HepG2 (cell line): ENCODE results near the gene DUS1L. TPM values are rescaled to one million over a fixed set of nuclear protein-coding genes. Genes with fewer than 3 reads are reported as not detected.

Experiments
- ATAC-seq: fragments of 200-7000 bp; cut with Tn5 transposase; 3 replicates; pipeline ENCODE4 v1.9.1; 2020; ENCODE audit warnings: mild to moderate bottlenecking, moderate library complexity
- BruUV-seq: library from RNA; stranded (reverse); fragments of 400-500 nt; replicated peaks from 2 replicates; lab custom pipeline; 2021; lab: Mats Ljungman, UMichigan
- CTCF ChIA-PET: fragments of 300-600 bp; formaldehyde crosslinking; extraction: SDS; loops from one replicate; lab custom pipeline; 2021; ENCODE audit warnings: low total read pairs, inconsistent platforms, low intra/inter-chr PET ratio; lab: Yijun Ruan, JAX
- POLR2A ChIA-PET: fragments of 350-600 bp; sonication (Branson Sonifier 250); formaldehyde crosslinking; loops from one replicate; lab custom pipeline; 2020; ENCODE audit warnings: antibody characterized with exemption, inconsistent platforms; lab: Yijun Ruan, JAX
- DNase-seq: peaks from one replicate; pipeline ENCODE4 v3.0.0-alpha.2; 2015; ENCODE audit warnings: low spot score
- FAIRE-seq: peaks from 3 replicates; lab custom pipeline; 2011; peaks lifted over from hg19 to GRCh38; lab: Jason Lieb, UNC
- H2AFZ ChIP-seq: one replicate; pipeline ENCODE4 v1.6.1; 2011; ENCODE audit warnings: low read length, inconsistent platforms
- H3K27ac ChIP-seq: fragments of 300-600 bp; 3 replicates; pipeline ENCODE4 v1.8.0; 2011; ENCODE audit warnings: mixed run types, mild to moderate bottlenecking, mixed read lengths, low read length, inconsistent platforms; ENCODE audit not compliant: insufficient read depth; ENCODE audit errors: extremely low read length
- H3K27me3 ChIP-seq, 2 experiments: fragments of 200-600 bp in 1 of 2; 2 replicates in 1 of 2; 3 replicates in 1 of 2; pipeline versions ENCODE4 v1.6.0 to v1.8.0; 2011; ENCODE audit warnings: low read length in 2 of 2, mild to moderate bottlenecking in 2 of 2, moderate library complexity in 2 of 2, inconsistent platforms in 1 of 2; ENCODE audit not compliant: insufficient read depth in 2 of 2, control insufficient read depth in 1 of 2
- H3K36me3 ChIP-seq, 2 experiments: fragments of 200-600 bp in 1 of 2; replicated peaks in 1 of 2; 2 replicates in 1 of 2; 3 replicates in 1 of 2; pipeline versions ENCODE4 v1.5.1 to v1.8.0; 2011; ENCODE audit warnings: low read length in 2 of 2, inconsistent platforms in 1 of 2; ENCODE audit not compliant: insufficient read depth in 2 of 2, control insufficient read depth in 1 of 2
- H3K4me1 ChIP-seq: 2 replicates; pipeline ENCODE4 v1.5.1; 2012; ENCODE audit warnings: low read length, inconsistent platforms; ENCODE audit not compliant: insufficient read depth
- H3K4me2 ChIP-seq: 2 replicates; pipeline ENCODE4 v1.6.0; 2011; ENCODE audit warnings: low read depth, low read length, inconsistent platforms
- H3K4me3 ChIP-seq, 3 experiments: fragments of 200-600 bp in 1 of 3; sonication (generic), shearing (Covaris generic) in 1 of 3; replicated peaks in 1 of 3; 2 replicates each; pipeline ENCODE4 v1.5.1; 2011 to 2016; ENCODE audit warnings: low read length in 3 of 3, inconsistent platforms in 2 of 3, low read depth in 2 of 3, mild to moderate bottlenecking in 2 of 3, control low read depth in 1 of 3, mixed read lengths in 1 of 3; ENCODE audit not compliant: insufficient read depth in 1 of 3
- H3K79me2 ChIP-seq: one replicate; pipeline ENCODE4 v1.6.1; 2011; ENCODE audit warnings: low read length, inconsistent platforms; ENCODE audit not compliant: insufficient read depth
- H3K9ac ChIP-seq: 2 replicates; pipeline ENCODE4 v1.6.0; 2011; ENCODE audit warnings: mild to moderate bottlenecking, low read depth, low read length, inconsistent platforms; ENCODE audit not compliant: insufficient read depth
- H3K9me3 ChIP-seq: 2 replicates; pipeline ENCODE4 v1.5.1; 2012; ENCODE audit warnings: mild to moderate bottlenecking, low read length
- H4K20me1 ChIP-seq: 2 replicates; pipeline ENCODE4 v1.6.0; 2011; ENCODE audit warnings: inconsistent platforms, mild to moderate bottlenecking, low read length, moderate library complexity; ENCODE audit not compliant: insufficient read depth
- AGO2 ChIP-seq: fragments of 200-400 bp; formaldehyde crosslinking; optimal IDR thresholded peaks from 2 replicates; pipeline ENCODE3; 2017; ENCODE audit warnings: mild to moderate bottlenecking, low read depth, low read length, moderate library complexity
- FOXA3 ChIP-seq: IDR thresholded peaks from 2 replicates; pipeline ENCODE4 v1.6.1; 2016; ENCODE audit warnings: missing genetic modification reagents, missing compliant biosample characterization
- KDM4B ChIP-seq: sonication (generic); formaldehyde crosslinking; IDR thresholded peaks from 2 replicates; pipeline ENCODE4 v1.4.0; 2020; ENCODE audit warnings: missing genetic modification reagents
- MAFF ChIP-seq: IDR thresholded peaks from 2 replicates; pipeline ENCODE4 v1.6.1; 2011; ENCODE audit warnings: low read depth, low read length, improper control_type of control experiment
- MIXL1 ChIP-seq: IDR thresholded peaks from 2 replicates; pipeline ENCODE4 v1.6.1; 2016
- POLR2AphosphoS5 ChIP-seq: IDR thresholded peaks from 2 replicates; pipeline ENCODE4 v1.6.1; 2012; ENCODE audit warnings: low read depth, low read length
- PRMT3 ChIP-seq: sonication (generic); formaldehyde crosslinking; IDR thresholded peaks from 2 replicates; pipeline ENCODE4 v1.8.1; 2022; ENCODE audit warnings: low read depth, mild to moderate bottlenecking, moderate library complexity, missing genetic modification reagents, borderline replicate concordance
- RBFOX2 ChIP-seq: fragments of 200-400 bp; formaldehyde crosslinking; IDR thresholded peaks from 2 replicates; pipeline ENCODE4 v1.6.1; 2017; ENCODE audit warnings: low read depth, mild to moderate bottlenecking, low read length
- RBM22 ChIP-seq: fragments of 200-400 bp; formaldehyde crosslinking; optimal IDR thresholded peaks from 2 replicates; pipeline ENCODE3; 2017; ENCODE audit warnings: mild to moderate bottlenecking, low read length, moderate library complexity
- SP1 ChIP-seq, 2 experiments: fragments of 450-650 bp in 1 of 2; sonication (generic) in 1 of 2; formaldehyde crosslinking in 1 of 2; IDR thresholded peaks; 2 replicates each; pipeline versions ENCODE4 v1.4.0 to v1.6.1; 2016 to 2020; ENCODE audit warnings: missing genetic modification reagents in 1 of 2
- ZNF513 ChIP-seq: sonication (generic); formaldehyde crosslinking; conservative IDR thresholded peaks from 2 replicates; pipeline ENCODE4 v1.5.0; 2020; ENCODE audit warnings: missing genetic modification reagents
- ZSCAN25 ChIP-seq: sonication (generic); formaldehyde crosslinking; IDR thresholded peaks from 2 replicates; pipeline ENCODE4 v1.8.0; 2022; ENCODE audit warnings: mild to moderate bottlenecking, missing genetic modification reagents
- WGBS: methylation state at CpG from one replicate; pipeline ENCODE4 v1.1.6; 2017; ENCODE audit warnings: low lambda C conversion rate; 5-methylcytosine and 5-hydroxymethylcytosine counted together
- in situ Hi-C: cut with HindIII; loops from 2 replicates; pipeline ENCODE4 v1.10.0; 2017; ENCODE audit warnings: low pct_unique_long_range_greater_than_20kb; ENCODE audit not compliant: extremely low pct_ligation_motif_present
- intact Hi-C: fragments of 100-400 bp; cut with micrococcal nuclease; formaldehyde crosslinking; loops from one replicate; pipeline ENCODE4 v1.10.0; 2022; ENCODE audit not compliant: unreplicated experiment
- polyA plus RNA-seq, 8 experiments: library from polyadenylated mRNA; depleted of rRNA in 3 of 8; stranded (reverse) in 7 of 8; unstranded in 1 of 8; fragments of >200 nt; fragmentation: Illumina TruSeq in 4 of 8; extraction: Trizol in 4 of 8; gene quantifications; 2 replicates each; pipeline versions ENCODE4 v1.2.1 to v1.2.3, GENCODE V29; 2011 to 2016; ENCODE audit warnings: low read depth in 4 of 8, missing spikeins in 1 of 8, mixed read lengths in 1 of 8; ENCODE audit not compliant: insufficient read depth in 1 of 8
- total RNA-seq, 5 experiments: library from RNA; depleted of rRNA; stranded (reverse); fragments of >200 nt; fragmentation: Illumina TruSeq; extraction: Trizol; gene quantifications; 2 replicates each; pipeline ENCODE4 v1.2.3, GENCODE V29; 2016; ENCODE audit warnings: low read depth in 1 of 5
- TF ChIP-seq, protein P1 (sequence below): sonication (generic); formaldehyde crosslinking; IDR thresholded peaks from 2 replicates; pipeline ENCODE4 v1.5.1; 2020; ENCODE audit warnings: mild to moderate bottlenecking, missing genetic modification reagents, moderate library complexity

DUS1L gene
- total and polyA plus RNA-seq, 2 of the 13 experiments (the other 11 are each of a cell fraction or from before 2014, with no cell fraction given): 81.0 to 109 TPM

DNA sequence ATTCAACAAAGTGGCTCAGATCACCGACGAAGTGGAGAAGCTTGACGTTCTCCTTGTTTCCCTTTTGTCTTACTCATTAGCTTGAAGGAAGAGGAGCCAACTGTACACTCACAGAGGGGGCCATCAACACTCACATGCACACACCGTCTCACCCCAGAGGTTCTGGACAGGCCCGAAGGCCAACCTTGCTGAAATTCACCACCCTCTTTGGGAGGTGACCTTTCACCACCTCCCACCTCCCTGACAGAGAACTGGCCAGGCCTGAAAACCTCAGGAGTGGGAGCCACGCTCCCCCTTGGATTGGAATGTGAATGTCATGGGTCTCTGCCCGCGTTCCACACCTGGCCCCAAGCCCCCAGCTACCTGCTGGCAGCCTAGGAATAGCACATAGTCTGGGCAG is 30.1 kb downstream of the DUS1L start:
- Histone ChIP-seq H3K9me3 (no peaks in the 10 kb centered on the region), H3K4me3 (peak overlapping the region in 2 of 3 experiments; percentile 93 to 98; a peak in 2 of 6 replicates), H3K79me2 (peaks cover 13% of the 10 kb centered on the region), H3K9ac (peak overlapping the region; percentile 91; the same call in 1 of the 2 replicates), H3K27ac (no peak overlapping the region), H3K4me1 (peaks cover 48% of the 10 kb centered on the region), H3K4me2 (peak overlapping the region; percentile 95; the same call in 1 of the 2 replicates), H3K36me3 (peaks cover 7 to 12% of the 10 kb centered on the region in 2 experiments), H4K20me1 (peaks cover 20% of the 10 kb centered on the region), H3K27me3 (no peaks in the 10 kb centered on the region), H2AFZ (no peak overlapping the region)
- BruUV-seq: no TSS peak
- in situ Hi-C loops (loop anchor here (5.0 kb wide), 1 partner anchor 122 kb away; no protein-coding TSS in a partner anchor), intact Hi-C loops (loop anchor here (5.0 kb wide), 1 partner anchor 117 kb away; no protein-coding TSS in a partner anchor)
- ChIA-PET CTCF (no interaction called here), POLR2A (interaction anchor here (1.1 to 6.2 kb wide), 3 partner anchors 13 to 76 kb away, joined by 3 to 112 read pairs (median 3); partner anchors contain the start of genes CENPX, FASN and LRRC45)
- ATAC-seq: no peak
- TF ChIP-seq SP1 (IDR thresholded peaks at IDR 0.05) (no peak), SP1 (CRISPR knock-in tag; IDR thresholded peaks at IDR 0.05) (0 out of 2 replicates have a peak, but pooled peaks have one; percentile 3), MAFF (no peak)
- 84% methylated on average over 8 of the region's 8 CpGs for WGBS
- DNase-seq: no peak
- no peak for FAIRE-seq

DNA sequence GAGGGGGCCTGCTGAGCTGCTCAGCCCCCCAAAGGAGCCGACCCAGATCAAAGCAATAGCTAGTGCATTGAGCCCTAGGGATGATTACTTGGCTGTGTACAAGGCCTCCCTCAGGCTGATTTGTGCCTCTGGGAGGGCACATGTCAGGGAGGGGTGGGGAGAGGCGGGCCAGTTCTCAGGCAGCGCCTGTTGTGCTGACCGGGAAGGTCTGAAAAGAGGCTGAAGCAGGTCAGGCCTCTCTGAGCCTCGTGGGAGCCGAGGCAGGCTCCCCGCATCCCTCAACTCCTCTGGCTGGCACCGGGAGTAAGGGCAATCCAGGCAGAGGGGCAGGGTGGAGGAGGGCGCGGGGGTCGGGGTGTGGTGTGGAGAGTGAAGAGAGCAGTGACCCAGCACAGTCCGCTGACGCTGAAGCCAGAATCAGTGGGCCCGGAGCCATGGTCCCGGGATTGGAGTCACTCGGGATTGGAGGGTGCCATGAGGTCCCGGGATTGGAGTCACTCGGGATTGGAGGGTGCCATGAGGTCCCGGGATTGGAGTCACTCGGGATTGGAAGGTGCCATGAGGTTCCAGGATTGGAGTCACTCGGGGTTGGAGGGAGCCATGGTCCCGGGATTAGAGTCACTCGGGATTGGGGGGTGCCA is 31.1 kb downstream of the DUS1L start:
- Histone ChIP-seq H3K36me3 (peaks cover 10 to 12% of the 10 kb centered on the region in 2 experiments), H3K27ac (no peak overlapping the region), H3K27me3 (no peaks in the 10 kb centered on the region), H2AFZ (no peak overlapping the region), H3K4me1 (peaks cover 38% of the 10 kb centered on the region), H3K9ac (no peak overlapping the region), H3K79me2 (peaks cover 13% of the 10 kb centered on the region), H4K20me1 (peaks cover 20% of the 10 kb centered on the region), H3K9me3 (no peaks in the 10 kb centered on the region), H3K4me2 (no peak overlapping the region), H3K4me3 (no peak overlapping the region)
- FAIRE-seq (no peak), DNase-seq (no peak), ATAC-seq (no peak)
- ChIA-PET CTCF (no interaction called here), POLR2A (interaction anchor here (1.6 to 6.2 kb wide), 2 partner anchors 12 to 64 kb away, joined by 3 to 112 read pairs; partner anchors contain the start of genes CENPX, FASN and LRRC45)
- in situ Hi-C loops: loop anchor here (5.0 kb wide), 1 partner anchor 123 kb away; no protein-coding TSS in a partner anchor
- BruUV-seq: no TSS peak
- 87% methylated on average over 23 of the region's 23 CpGs for WGBS
- intact Hi-C loops: loop anchor here (5.0 kb wide), 1 partner anchor 118 kb away; no protein-coding TSS in a partner anchor
- TF ChIP-seq MIXL1 (CRISPR knock-in tag) (no peak), FOXA3 (CRISPR knock-in tag) (no peak), POLR2AphosphoS5 (peak; percentile 46; the same call in 1 of the 2 replicates), ZSCAN25 (CRISPR knock-in tag) (peak; percentile 77), AGO2 (peak; percentile 96), ZNF513 (CRISPR knock-in tag) (no peak), KDM4B (CRISPR knock-in tag) (no peak), PRMT3 (CRISPR knock-in tag) (no peak), RBM22 (peak; percentile 68), RBFOX2 (peak; percentile 44; the same call in 1 of the 2 replicates)
- TF ChIP-seq, protein P1, sequence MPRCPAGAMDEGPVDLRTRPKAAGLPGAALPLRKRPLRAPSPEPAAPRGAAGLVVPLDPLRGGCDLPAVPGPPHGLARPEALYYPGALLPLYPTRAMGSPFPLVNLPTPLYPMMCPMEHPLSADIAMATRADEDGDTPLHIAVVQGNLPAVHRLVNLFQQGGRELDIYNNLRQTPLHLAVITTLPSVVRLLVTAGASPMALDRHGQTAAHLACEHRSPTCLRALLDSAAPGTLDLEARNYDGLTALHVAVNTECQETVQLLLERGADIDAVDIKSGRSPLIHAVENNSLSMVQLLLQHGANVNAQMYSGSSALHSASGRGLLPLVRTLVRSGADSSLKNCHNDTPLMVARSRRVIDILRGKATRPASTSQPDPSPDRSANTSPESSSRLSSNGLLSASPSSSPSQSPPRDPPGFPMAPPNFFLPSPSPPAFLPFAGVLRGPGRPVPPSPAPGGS: no peak
